ENCODE measurements around the gene DHX58. TPM values are rescaled to one million over a fixed set of nuclear protein-coding genes. Genes with fewer than 3 reads are reported as not detected.
A peak's percentile ranks its signal among the peaks of the same experiment; 100 is the strongest.

Gene DHX58
- total RNA-seq, result 2.3 and 2.4 TPM in 2 replicates
- long read RNA-seq, partial matches to known transcripts, result 0 of 2 reads
- long read RNA-seq, other reads (novel, unspliced or antisense), result 0 of 2 reads

DNA sequence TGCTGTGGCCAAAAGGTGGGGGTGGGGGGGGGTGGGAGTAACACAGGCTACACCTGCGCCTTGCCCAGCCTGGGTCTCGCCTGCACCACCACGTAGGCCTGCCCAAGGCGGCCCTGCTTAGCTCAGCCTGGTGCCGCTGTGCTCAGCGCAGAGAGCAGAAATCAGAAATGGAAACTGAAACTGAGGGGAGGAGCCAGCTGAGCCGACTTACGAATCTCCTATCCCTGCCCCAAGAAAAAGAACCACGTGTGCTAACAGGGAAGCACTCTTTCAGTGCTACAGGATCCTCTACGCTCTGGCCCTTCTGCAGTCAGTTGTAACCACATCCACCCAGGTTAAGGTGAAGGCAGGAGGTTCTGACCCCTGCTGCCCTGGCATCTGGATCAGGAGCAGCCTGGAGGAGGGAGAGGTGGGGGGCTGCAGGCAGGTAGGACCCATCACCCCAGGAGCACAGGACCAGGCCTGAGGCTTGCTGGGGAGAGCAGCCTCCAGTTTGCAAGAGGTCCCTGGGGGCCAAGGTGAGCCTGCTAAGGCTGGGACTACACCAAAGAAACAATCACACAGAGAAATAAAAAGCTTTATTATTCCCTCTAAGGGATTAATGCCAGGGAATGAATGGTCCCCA lies at the start of gene DHX58:
DHX58 (minus strand) TSS at position 163 of the 625 bp plus-strand sequence. CDS start 822 bp downstream, outside the sequence.
- no peak for TF ChIP-seq CTCF (IDR thresholded peaks at IDR 0.05)
- H3K27ac Mint-ChIP-seq (ENCODE audit: unreplicated experiment), result peak within 1 kb of the TSS; percentile 61
- peak within 1 kb of the TSS; percentile 29 for H3K4me3 Mint-ChIP-seq (ENCODE audit: unreplicated experiment)
- no peaks in the 10 kb centered on the region for H3K27me3 Mint-ChIP-seq (ENCODE audit: unreplicated experiment)
- H3K4me1 Mint-ChIP-seq (ENCODE audit: unreplicated experiment), result peaks cover 14% of the 10 kb centered on the region
- peaks cover 8% of the 10 kb centered on the region for H3K36me3 Mint-ChIP-seq (ENCODE audit: unreplicated experiment)
- H3K9me3 Mint-ChIP-seq (ENCODE audit: unreplicated experiment), result no peaks in the 10 kb centered on the region
- DNase-seq (ENCODE audit: extremely low spot score, unreplicated experiment), result no peak

DNA sequence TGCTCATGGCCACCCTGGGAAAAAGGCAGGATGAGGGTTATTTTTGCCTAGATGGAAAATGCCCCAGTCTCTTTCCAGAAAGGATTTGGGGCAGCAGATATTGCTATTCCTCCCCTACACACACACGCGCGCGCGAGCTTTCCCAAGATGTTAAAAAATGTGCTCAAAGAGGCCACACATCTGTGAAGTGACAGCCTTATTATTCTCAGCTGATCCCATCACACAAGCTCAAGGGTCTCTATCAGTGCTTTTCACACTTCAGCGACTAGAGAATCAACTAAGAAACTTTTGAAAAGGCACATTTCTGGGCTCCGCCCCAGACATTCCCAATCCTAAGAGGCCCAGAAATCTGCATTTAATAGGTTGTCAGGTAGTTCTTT lies 48.0 kb upstream of the DHX58 start:
- Mint-ChIP-seq H3K27me3 (ENCODE audit: unreplicated experiment) (no peaks in the 10 kb centered on the region), H3K9me3 (ENCODE audit: unreplicated experiment) (no peaks in the 10 kb centered on the region), H3K4me3 (ENCODE audit: unreplicated experiment) (no peak overlapping the region), H3K27ac (ENCODE audit: unreplicated experiment) (no peak overlapping the region), H3K36me3 (ENCODE audit: unreplicated experiment) (no peaks in the 10 kb centered on the region), H3K4me1 (ENCODE audit: unreplicated experiment) (peaks cover 8% of the 10 kb centered on the region)
- no peak for DNase-seq (ENCODE audit: extremely low spot score, unreplicated experiment)
- no peak for TF ChIP-seq CTCF (IDR thresholded peaks at IDR 0.05)

- no peak overlapping the region for H3K4me3 Mint-ChIP-seq (ENCODE audit: unreplicated experiment)
- no peaks in the 10 kb centered on the region for H3K27me3 Mint-ChIP-seq (ENCODE audit: unreplicated experiment)
- H3K4me1 Mint-ChIP-seq (ENCODE audit: unreplicated experiment), result peaks cover 13% of the 10 kb centered on the region
- no peak overlapping the region for H3K27ac Mint-ChIP-seq (ENCODE audit: unreplicated experiment)
- H3K9me3 Mint-ChIP-seq (ENCODE audit: unreplicated experiment), result no peaks in the 10 kb centered on the region
- no peak for DNase-seq (ENCODE audit: extremely low spot score, unreplicated experiment)
- no peak for TF ChIP-seq CTCF (IDR thresholded peaks at IDR 0.05)
- H3K36me3 Mint-ChIP-seq (ENCODE audit: unreplicated experiment), result no peaks in the 10 kb centered on the region
These were observed 47.4 kb upstream of the DHX58 start for GRCh38 chr17:42159796-42160530.

DNA sequence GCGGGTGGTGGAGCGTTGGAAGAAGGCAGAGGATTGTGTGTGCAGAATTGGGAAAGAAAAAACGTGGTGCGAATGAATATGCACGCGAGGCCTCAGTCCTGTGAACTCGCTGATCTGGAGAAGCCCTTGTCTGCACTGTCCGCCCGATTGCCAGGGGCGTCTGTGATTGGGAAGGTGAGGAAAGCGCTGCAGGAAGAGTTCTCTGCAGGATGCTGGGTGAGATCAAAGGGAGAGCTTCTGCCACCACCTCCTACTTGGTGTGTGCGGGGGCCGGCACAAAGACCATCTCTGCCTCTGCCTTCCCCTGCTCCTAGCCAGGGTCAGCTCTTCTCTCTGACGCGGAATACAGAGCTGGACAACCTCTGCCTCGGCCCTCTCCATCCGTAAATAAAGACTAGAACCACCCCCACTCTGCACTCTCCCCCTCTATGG lies 43.1 kb upstream of the DHX58 start:
- Mint-ChIP-seq H3K27me3 (ENCODE audit: unreplicated experiment) (no peaks in the 10 kb centered on the region), H3K36me3 (ENCODE audit: unreplicated experiment) (peaks cover 3% of the 10 kb centered on the region), H3K4me1 (ENCODE audit: unreplicated experiment) (peaks cover 36% of the 10 kb centered on the region), H3K4me3 (ENCODE audit: unreplicated experiment) (peak overlapping the region; percentile 82), H3K27ac (ENCODE audit: unreplicated experiment) (peak overlapping the region; percentile 85), H3K9me3 (ENCODE audit: unreplicated experiment) (no peaks in the 10 kb centered on the region)
- DNase-seq (ENCODE audit: extremely low spot score, unreplicated experiment), result no peak
- TF ChIP-seq CTCF (IDR thresholded peaks at IDR 0.05), result no peak

Data from osteocyte (in vitro differentiated cells).